SIG-M5 treated with dmso at 0.1 percent for 504 hours (cell line): ENCODE results near the gene FCN1.

ENCODE experiments used
- DNase-seq: peaks from one replicate; lab custom pipeline; 2025; ENCODE audit not compliant: unreplicated experiment; lab: John Stamatoyannopoulos, UW

The FCN1 gene

GRCh38 chr9:134892820-134893420 is 24.8 kb downstream of the FCN1 start:
- no peak for DNase-seq

GRCh38 chr9:134892221-134892620 is 25.5 kb downstream of the FCN1 start:
- no peak for DNase-seq

DNA sequence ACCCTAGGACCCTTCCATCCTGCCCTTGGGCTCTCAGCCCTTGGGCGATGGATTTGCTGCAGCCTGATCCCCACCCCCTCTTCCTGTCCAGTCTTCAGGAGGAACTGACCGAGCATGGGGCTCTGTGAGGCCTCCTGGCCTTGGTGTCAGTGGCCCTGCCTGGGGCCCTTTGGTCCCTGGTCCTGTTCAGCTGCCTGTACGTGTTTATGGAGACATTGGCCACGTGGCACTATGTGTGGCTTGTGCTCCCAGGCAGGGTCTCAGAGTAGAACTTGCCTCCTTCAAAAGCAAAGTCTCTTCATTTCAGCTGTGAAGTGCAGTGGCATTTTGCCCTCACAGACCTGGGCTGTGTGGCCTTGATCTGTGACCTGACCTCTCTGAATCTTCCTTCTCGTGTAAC is 26.0 kb downstream of the FCN1 start:
- no peak for DNase-seq

GRCh38 chr9:134891053-134891452 is 26.7 kb downstream of the FCN1 start:
- no peak for DNase-seq

DNA sequence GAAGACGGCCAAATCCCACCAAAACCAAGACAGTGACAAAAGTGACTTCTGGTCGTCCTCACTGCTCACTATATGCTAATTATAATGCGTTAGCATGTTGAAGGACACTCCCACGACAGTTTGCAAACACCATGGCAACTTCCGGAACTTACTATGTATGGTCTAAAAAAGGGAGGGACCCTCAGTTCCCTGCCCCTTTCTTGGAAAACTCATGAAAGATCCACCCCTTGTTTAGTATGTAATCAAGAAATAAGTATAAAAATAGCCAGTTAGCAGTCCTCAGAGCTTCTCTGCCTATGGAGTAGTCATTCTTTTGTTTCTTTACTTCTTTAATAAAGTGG is 27.6 kb downstream of the FCN1 start:
- DNase-seq = no peak

GRCh38 chr9:134889386-134890154 is 28.1 kb downstream of the FCN1 start:
- DNase-seq = no peak

- no peak for DNase-seq
These were observed 29.0 kb downstream of the FCN1 start for GRCh38 chr9:134888603-134889190.

GRCh38 chr9:134887686-134888602 is 29.8 kb downstream of the FCN1 start:
- no peak for DNase-seq

- DNase-seq = no peak
These were observed 30.5 kb downstream of the FCN1 start for GRCh38 chr9:134887219-134887618.

DNA sequence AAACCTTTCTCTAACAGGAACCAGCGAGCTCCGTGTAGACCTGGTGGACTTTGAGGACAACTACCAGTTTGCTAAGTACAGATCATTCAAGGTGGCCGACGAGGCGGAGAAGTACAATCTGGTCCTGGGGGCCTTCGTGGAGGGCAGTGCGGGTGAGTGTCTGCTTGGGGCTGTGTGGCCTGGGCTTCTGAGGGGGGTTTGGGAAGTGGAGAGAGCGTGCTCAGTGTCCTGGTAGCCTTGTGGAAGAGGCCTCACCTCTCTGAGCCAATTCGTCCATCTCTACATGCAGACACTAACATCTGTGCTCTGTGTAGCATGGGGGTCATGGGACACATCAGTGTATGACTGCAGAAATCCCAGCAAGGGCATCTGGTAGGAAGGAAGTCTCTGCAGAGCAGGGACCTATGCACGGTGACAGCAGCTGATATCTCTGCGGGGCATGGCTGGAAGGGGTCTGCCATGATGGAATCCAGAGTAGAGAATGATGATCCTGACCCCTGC is 31.2 kb downstream of the FCN1 start:
- DNase-seq = no peak

- no peak for DNase-seq
These were observed 31.9 kb downstream of the FCN1 start for GRCh38 chr9:134885679-134886412.

DNA sequence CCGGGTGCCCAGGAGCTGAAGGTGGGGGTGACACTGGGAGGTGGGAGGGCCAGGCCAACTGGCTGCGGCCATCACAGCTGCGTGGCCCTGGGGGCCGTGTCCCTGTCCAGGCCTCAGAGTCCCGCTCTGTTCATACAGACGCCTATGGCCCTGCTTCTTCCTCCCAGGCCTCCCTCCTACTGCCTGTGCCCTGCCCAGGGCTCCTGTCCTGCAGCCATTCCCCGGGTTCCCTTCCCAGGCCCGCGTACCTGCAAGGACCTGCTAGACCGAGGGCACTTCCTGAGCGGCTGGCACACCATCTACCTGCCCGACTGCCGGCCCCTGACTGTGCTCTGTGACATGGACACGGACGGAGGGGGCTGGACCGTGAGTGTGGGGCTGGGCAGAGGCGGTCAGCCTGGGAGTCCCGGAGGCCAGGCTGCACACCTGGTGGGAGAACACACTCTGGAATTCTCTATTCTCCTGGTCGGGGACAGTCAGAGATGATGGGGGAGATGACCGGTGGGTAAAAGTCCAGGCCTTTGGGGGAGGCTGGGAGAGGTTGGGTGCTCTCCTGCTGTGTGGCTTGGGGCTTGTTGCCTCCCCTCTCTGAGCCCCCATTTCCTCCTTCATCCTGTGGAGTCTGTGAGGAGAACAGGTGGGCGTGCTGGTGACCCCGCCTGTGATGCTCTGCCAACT is 32.6 kb downstream of the FCN1 start:
- DNase-seq = no peak

GRCh38 chr9:134884492-134884891 is 33.2 kb downstream of the FCN1 start:
- DNase-seq = no peak

DNA sequence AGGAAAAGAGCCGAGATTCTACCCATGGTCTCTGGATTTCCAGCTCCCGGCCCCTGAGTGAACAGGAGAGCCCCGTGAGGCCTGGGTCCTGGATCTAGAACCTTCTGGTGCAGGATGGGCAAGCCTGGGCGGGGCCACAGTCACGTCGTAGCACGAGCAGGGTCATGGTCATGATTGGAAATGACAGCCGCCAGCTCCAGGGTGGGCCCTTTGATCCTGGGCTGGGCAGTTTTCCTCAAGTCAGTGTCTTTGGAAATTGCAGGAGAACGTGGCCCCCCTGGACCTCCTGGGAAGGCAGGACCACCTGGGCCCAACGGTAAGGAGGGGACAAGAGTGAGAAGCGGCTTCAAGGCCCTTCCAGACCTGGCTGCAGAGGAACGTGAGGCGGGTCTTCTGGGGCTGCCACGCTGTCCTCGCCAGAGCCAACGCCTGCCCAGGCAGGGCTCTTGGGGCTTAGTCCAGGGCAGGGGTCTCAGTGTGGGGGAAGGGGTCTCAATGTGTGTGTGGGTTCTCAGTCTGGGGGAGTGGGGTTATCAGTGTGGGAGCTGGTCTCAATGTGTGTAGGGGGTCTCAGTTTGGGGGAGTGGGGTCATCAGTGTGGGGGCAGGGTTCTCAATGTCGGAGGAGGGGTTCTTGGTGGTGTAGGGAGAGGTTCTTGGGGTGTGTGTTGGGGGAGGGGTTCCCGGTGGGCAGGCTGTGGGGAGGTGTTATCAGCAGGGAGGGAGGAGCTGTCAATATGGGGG is 34.5 kb downstream of the FCN1 start:
- no peak for DNase-seq

DNA sequence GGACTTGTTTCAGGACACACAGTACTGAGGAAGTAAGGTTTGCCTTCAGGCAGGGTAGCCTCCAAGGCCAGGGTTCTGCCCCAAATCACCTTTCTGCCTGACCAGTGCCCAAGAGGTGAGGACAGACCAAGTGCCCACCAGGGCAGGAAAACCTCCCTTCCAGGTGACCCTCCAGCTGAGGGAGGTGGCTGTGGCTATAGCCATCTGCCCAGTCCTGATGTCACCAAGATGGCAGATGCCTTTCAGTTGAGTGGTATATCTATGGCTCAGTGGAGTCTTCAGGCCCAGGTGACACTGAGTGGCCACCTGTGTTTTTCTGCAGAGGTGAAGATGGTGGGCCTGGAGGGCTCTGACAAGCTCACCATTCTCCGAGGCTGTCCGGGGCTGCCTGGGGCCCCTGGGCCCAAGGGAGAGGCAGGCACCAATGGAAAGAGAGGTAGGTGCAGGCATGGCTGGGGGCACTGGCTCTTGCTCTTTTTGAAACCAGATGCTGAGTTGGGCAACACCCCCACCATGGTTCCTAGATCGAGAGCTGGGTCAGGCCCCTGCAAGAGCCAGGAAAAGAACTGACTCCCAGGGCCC is 35.4 kb downstream of the FCN1 start:
- DNase-seq = no peak

DNA sequence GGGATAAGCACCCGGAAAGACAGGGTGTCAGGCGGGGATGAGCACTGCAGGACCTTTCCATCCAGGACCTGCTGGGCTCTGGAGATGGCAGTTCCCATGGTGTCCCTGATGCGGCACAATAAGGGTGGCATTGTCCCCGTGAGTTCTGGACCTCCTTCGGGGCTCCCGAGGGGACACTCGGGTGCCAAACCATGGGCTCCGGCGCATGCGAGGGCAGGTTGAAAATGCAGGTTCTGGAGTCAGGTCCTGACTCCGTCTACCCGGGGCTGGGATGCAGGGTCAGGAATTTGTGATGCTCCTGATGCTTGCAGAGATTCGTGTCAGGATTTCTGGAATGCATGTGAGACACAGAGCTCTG is 36.4 kb downstream of the FCN1 start:
- no peak for DNase-seq

- no peak for DNase-seq
These were observed 37.0 kb downstream of the FCN1 start, which contains the start of gene FCN2 for GRCh38 chr9:134880484-134881312. Gene FCN2, plus strand, starts transcription at chr9:134880810. Its CDS starts 12 bp downstream, at chr9:134880822.
